Breast epithelium (tissue), 4 donors: Measurements from ENCODE around the gene HSPG2. TPM values are rescaled to one million over a fixed set of nuclear protein-coding genes. Genes with fewer than 3 reads are reported as not detected.

ENCODE experiments used
- DNase-seq, 2 donors: peaks; one replicate each; pipeline ENCODE4 v3.0.0-alpha.2; 2019; ENCODE audit warnings: low spot score in 2 of 2
- H3K27ac ChIP-seq, 2 donors: fragments of 200-600 bp; sonication (generic) in 1 of 2; one replicate each; pipeline ENCODE4 v1.5.1; 2016 to 2019; ENCODE audit warnings: mild to moderate bottlenecking in 1 of 2
- H3K27me3 ChIP-seq, 2 donors: fragments of 200-600 bp; sonication (generic) in 1 of 2; one replicate each; pipeline versions ENCODE4 v1.5.1 to v1.6.0; 2017 to 2019; ENCODE audit warnings: control low read depth in 1 of 2, mild to moderate bottlenecking in 1 of 2
- H3K36me3 ChIP-seq: fragments of 200-600 bp; one replicate; pipeline ENCODE4 v1.5.1; 2019
- H3K4me1 ChIP-seq, 2 donors: fragments of 200-600 bp; sonication (generic); one replicate each; pipeline ENCODE4 v1.5.1; 2016 to 2019; ENCODE audit warnings: control low read depth in 1 of 2
- H3K4me3 ChIP-seq, 3 donors: fragments of 200-600 bp; sonication (generic); 1 replicate in 2 of 3; 2 replicates in 1 of 3; pipeline ENCODE4 v1.5.1; 2016 to 2019; ENCODE audit warnings: mild to moderate bottlenecking in 3 of 3, moderate library complexity in 2 of 3
- H3K9me3 ChIP-seq, 2 donors: fragments of 200-600 bp; sonication (generic) in 1 of 2; one replicate each; pipeline ENCODE4 v1.5.1; 2016 to 2019; ENCODE audit warnings: control low read depth in 1 of 2
- POLR2A ChIP-seq: fragments of 450-650 bp; IDR thresholded peaks from one replicate; pipeline ENCODE4 v1.6.1; 2016; ENCODE audit warnings: antibody characterized with exemption, mild to moderate bottlenecking, moderate library complexity
- POLR2AphosphoS5 ChIP-seq, 3 donors: sonication (generic); formaldehyde crosslinking; IDR thresholded peaks; one replicate each; pipeline ENCODE4 v1.6.1; 2017; ENCODE audit warnings: antibody characterized with exemption in 3 of 3
- intact Hi-C: fragments of 100-400 bp; cut with DNase I; formaldehyde crosslinking; loops from one replicate; pipeline ENCODE4 v1.15.1; 2023; ENCODE audit warnings: low total_unique reads
- total RNA-seq, 3 donors: library from RNA; depleted of rRNA; stranded (reverse); fragments of >200 nt; gene quantifications; one replicate each; pipeline ENCODE4 v1.1.0, GENCODE V29; 2016
- TF ChIP-seq, protein P1 (sequence below), 3 donors: fragments of 450-650 bp; IDR thresholded peaks; one replicate each; pipeline ENCODE4 v1.5.1; 2016 to 2017; ENCODE audit warnings: antibody characterized with exemption in 3 of 3, mild to moderate bottlenecking in 3 of 3, moderate library complexity in 3 of 3

HSPG2 gene
- total RNA-seq, 3 donors from 2014 or later: 48.3 to 219 (median 95.0) TPM

DNA sequence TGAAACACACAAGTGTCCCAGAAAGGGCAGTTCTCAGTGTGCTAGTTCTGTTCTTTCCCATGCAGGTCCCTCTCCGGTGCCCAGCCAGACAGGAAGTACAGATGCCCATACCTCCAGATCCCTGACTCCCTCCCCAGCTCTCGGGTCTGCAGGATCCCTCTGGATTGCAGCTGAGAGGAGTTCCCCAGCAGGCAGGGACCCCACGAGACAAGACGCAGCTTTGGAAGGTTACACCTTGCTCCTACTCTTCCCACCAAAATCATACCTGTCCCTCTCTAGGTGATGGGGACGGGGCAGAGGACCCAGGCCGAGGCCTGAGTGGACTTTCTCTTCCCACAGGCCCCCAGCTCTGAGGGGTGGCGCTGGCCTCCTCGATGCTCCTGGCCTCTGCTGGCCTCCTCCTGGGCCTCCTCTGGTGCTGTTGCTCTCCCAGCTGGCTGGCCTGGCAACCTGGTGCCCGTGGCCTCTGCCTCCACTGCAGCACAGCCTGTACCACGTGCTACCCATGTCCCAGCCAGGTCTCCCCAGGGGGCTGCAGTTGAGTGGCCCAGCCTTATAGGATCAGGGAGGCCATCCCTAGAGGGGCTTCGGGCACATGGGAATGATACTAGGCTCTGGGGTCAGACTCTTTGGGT is 115.6 kb downstream of the HSPG2 start:
- Histone ChIP-seq H3K36me3 (no peaks in the 10 kb centered on the region), H3K27me3 (no peaks in the 10 kb centered on the region), H3K4me3 (no peak overlapping the region), H3K9me3 (no peaks in the 10 kb centered on the region), H3K27ac (no peak overlapping the region), H3K4me1 (no peaks in the 10 kb centered on the region)
- intact Hi-C loops: no loop called here
- TF ChIP-seq, protein P1, sequence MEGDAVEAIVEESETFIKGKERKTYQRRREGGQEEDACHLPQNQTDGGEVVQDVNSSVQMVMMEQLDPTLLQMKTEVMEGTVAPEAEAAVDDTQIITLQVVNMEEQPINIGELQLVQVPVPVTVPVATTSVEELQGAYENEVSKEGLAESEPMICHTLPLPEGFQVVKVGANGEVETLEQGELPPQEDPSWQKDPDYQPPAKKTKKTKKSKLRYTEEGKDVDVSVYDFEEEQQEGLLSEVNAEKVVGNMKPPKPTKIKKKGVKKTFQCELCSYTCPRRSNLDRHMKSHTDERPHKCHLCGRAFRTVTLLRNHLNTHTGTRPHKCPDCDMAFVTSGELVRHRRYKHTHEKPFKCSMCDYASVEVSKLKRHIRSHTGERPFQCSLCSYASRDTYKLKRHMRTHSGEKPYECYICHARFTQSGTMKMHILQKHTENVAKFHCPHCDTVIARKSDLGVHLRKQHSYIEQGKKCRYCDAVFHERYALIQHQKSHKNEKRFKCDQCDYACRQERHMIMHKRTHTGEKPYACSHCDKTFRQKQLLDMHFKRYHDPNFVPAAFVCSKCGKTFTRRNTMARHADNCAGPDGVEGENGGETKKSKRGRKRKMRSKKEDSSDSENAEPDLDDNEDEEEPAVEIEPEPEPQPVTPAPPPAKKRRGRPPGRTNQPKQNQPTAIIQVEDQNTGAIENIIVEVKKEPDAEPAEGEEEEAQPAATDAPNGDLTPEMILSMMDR (IDR thresholded peaks at IDR 0.05): no peak
- no peak for TF ChIP-seq POLR2AphosphoS5 (IDR thresholded peaks at IDR 0.05)
- TF ChIP-seq POLR2A: no peak
- no peak for DNase-seq

DNA sequence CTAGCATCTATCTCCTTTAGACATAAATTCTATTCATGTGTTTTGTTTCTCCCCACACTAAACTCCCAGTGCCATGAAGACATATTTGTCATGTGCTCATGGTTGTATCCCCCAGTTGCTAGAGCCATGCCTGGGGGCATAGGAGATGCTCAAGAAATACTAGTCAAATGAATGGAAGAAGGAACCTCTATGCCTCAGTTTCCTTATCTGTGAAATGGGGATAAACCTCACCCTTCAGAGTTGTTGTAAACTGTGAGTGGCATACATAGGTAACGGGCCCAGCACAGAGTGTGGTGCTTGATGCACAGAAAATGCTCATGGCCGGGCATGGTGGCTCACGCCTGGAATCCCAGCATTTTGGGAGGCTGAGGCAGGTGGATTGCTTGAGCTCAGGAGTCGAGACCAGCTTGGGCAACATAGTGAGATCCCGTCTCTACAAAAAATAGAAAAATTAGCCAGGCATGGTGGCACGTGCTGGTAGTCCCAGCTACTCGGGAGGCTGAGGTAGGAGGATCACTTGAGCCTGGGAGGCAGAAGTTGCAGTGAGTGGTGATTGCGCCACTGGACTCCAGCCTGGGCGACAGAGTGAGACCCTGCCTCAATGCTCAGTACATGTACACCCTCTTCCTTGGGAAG is 116.4 kb downstream of the HSPG2 start:
- H3K4me1 ChIP-seq: no peaks in the 10 kb centered on the region
- TF ChIP-seq POLR2AphosphoS5 (IDR thresholded peaks at IDR 0.05) (no peak), POLR2A (no peak)
- TF ChIP-seq, protein P1 (IDR thresholded peaks at IDR 0.05): no peak
- H3K36me3 ChIP-seq: no peaks in the 10 kb centered on the region
- no peak for DNase-seq
- intact Hi-C loops: no loop called here
- H3K27me3 ChIP-seq: no peaks in the 10 kb centered on the region
- H3K27ac ChIP-seq: no peak overlapping the region
- no peak overlapping the region for H3K4me3 ChIP-seq
- no peaks in the 10 kb centered on the region for H3K9me3 ChIP-seq

DNA sequence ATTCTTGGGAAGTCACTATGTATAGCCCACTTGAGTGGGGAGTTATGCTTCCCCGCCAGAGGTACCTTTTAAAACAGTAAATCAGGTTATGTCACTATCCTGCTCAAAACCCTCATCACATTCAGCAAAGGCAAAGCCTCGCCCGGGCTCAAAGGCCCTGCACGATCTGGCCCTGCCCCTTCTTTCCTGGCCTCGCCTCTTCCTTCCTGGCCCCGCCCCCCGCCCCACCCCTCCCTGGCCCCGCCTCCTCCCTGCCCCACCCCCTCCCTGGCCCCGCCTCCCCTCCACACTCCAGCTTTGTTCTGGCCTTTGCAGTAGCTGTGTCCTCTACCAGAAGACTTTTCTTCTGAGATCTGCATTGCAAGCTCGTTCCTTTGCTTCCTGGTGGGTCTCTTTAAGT is 118.5 kb downstream of the HSPG2 start:
- TF ChIP-seq, protein P1 (IDR thresholded peaks at IDR 0.05): no peak
- TF ChIP-seq POLR2A: no peak
- no peak for TF ChIP-seq POLR2AphosphoS5 (IDR thresholded peaks at IDR 0.05)
- H3K4me3 ChIP-seq: no peak overlapping the region
- no peaks in the 10 kb centered on the region for H3K36me3 ChIP-seq
- no peaks in the 10 kb centered on the region for H3K9me3 ChIP-seq
- intact Hi-C loops: no loop called here
- H3K27ac ChIP-seq: no peak overlapping the region
- no peak for DNase-seq
- no peaks in the 10 kb centered on the region for H3K4me1 ChIP-seq
- no peaks in the 10 kb centered on the region for H3K27me3 ChIP-seq

GRCh38 chr1:21816602-21817302 is 120.4 kb downstream of the HSPG2 start:
- TF ChIP-seq POLR2A: no peak
- TF ChIP-seq, protein P1 (IDR thresholded peaks at IDR 0.05): no peak
- no peak overlapping the region for H3K27ac ChIP-seq
- no peaks in the 10 kb centered on the region for H3K4me1 ChIP-seq
- DNase-seq: no peak
- no peak overlapping the region for H3K4me3 ChIP-seq
- no peaks in the 10 kb centered on the region for H3K36me3 ChIP-seq
- H3K27me3 ChIP-seq: no peaks in the 10 kb centered on the region
- H3K9me3 ChIP-seq: no peaks in the 10 kb centered on the region
- intact Hi-C loops: no loop called here

- Histone ChIP-seq H3K27me3 (no peaks in the 10 kb centered on the region), H3K9me3 (no peaks in the 10 kb centered on the region), H3K36me3 (no peaks in the 10 kb centered on the region), H3K4me3 (no peak overlapping the region), H3K27ac (no peak overlapping the region), H3K4me1 (no peaks in the 10 kb centered on the region)
- no peak for DNase-seq
- TF ChIP-seq POLR2A: no peak
- TF ChIP-seq, protein P1 (IDR thresholded peaks at IDR 0.05): no peak
- peak in 1 of 3 donors; percentile 36 for TF ChIP-seq POLR2AphosphoS5 (IDR thresholded peaks at IDR 0.05)
- intact Hi-C loops: no loop called here
Observed at GRCh38 chr1:21815724-21816321, 121.3 kb downstream of the HSPG2 start.
